22Rv1 (cell line): Measurements from ENCODE around the gene TNNI3K.

Source experiments
- ZFX ChIP-seq: fragments of 450-650 bp; IDR thresholded peaks from 2 replicates; pipeline ENCODE4 v1.6.1; 2017; ENCODE audit warnings: antibody characterized with exemption, borderline replicate concordance
- TF ChIP-seq, protein P1 (sequence below): fragments of 450-650 bp; IDR thresholded peaks from 2 replicates; pipeline ENCODE4 v1.5.1; 2017; ENCODE audit warnings: mild to moderate bottlenecking

DNA sequence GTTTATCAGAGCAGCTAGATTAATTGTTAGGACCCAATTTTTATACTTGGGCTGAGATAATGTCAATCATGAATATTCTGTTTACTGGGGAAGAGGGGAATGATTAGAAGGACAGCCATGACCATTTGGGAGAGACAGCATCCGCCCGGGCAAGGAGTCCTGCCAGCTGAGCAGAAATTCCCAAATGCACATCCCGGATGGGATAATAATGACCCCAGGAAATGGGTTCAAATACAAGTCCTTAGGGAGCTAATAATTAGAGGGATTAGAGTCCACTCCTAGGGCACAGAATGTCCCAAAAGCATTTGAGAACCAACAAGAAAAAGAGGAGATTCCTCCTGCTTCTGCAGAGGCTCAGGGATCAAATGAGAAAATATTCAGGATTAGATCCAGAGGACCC, 161.3 kb downstream of the TNNI3K start:
- TF ChIP-seq, protein P1, sequence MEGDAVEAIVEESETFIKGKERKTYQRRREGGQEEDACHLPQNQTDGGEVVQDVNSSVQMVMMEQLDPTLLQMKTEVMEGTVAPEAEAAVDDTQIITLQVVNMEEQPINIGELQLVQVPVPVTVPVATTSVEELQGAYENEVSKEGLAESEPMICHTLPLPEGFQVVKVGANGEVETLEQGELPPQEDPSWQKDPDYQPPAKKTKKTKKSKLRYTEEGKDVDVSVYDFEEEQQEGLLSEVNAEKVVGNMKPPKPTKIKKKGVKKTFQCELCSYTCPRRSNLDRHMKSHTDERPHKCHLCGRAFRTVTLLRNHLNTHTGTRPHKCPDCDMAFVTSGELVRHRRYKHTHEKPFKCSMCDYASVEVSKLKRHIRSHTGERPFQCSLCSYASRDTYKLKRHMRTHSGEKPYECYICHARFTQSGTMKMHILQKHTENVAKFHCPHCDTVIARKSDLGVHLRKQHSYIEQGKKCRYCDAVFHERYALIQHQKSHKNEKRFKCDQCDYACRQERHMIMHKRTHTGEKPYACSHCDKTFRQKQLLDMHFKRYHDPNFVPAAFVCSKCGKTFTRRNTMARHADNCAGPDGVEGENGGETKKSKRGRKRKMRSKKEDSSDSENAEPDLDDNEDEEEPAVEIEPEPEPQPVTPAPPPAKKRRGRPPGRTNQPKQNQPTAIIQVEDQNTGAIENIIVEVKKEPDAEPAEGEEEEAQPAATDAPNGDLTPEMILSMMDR = no peak
- TF ChIP-seq ZFX = no peak
